IPS-NIHi7 (cell line): ENCODE measurements around the gene APCDD1.
A peak's percentile ranks its signal among the peaks of the same experiment; 100 is the strongest.

Experiments
- DNase-seq: peaks from one replicate; pipeline ENCODE4 v3.0.0; 2012; ENCODE audit warnings: mixed read lengths; ENCODE audit errors: extremely low spot score

Gene APCDD1

DNA sequence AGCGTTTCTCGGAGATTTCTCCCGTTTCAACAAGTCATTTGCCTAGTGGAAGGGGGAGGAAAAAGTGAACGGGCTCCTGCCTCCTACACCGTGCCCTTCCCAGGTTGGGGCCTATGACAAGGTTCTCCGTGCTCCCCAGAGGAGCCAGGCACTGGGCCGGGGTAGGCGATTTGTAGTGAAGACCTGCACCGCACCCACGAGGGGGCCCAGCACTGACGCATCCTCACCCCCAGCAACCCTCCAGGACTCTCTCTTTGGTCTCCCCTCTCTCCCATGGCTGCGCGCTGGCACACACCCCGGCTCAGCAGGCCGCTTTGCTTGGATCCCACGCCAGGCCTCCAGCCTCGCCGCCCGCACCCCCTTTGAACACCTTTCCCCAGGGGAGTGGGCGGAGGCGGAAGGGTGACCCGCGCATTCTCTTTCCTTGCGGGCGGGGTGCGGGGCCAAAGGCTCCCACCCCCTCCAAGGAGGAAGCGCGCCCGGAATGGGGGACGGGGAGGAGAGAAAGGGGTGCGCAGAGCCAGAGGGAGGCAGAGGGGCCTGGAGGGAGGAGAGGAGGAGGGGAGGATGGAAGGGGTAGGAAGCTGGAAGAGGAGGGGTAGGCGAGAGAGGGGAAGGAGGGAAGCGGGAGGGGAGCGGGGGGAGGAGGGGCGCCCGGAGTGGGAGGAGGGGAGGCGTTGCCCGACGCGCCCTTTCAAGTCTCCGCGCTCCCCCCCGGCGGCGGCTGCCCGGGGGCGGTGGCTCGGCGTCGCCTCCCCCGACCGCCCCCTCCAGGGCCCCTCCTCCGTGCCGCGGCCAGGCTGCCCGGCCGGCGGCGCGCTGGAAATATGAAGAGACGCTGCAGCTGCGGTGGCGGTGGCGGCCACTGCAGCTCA lies at the start of gene APCDD1:
TSS of gene APCDD1 (plus strand) at position 830 of the 875 bp plus-strand sequence. CDS start 347 bp downstream, outside the sequence.
- DNase-seq = peak; percentile 89

DNA sequence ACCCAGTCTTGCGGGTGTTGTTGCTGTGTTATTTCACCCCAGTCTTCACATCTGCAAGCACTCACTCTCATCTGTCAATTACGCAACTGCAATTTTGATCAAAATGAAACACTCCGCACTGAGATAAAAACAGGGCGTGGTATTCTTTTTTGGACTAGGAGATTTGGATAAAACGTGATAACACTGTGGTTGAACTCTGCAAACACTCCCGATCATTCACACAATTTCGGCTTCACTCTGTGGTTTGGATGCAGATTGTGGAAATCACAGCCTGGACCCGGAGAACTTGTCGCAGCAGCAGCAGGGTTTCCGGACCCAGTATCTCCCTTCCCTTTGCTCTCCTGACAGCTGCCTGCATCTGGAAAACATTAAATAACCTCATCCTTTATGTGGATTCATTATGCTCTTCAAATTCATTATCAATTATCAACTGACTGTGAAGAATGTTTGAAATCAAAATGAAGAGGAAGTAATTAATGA lies 49.4 kb upstream of the APCDD1 start:
- no peak for DNase-seq

DNA sequence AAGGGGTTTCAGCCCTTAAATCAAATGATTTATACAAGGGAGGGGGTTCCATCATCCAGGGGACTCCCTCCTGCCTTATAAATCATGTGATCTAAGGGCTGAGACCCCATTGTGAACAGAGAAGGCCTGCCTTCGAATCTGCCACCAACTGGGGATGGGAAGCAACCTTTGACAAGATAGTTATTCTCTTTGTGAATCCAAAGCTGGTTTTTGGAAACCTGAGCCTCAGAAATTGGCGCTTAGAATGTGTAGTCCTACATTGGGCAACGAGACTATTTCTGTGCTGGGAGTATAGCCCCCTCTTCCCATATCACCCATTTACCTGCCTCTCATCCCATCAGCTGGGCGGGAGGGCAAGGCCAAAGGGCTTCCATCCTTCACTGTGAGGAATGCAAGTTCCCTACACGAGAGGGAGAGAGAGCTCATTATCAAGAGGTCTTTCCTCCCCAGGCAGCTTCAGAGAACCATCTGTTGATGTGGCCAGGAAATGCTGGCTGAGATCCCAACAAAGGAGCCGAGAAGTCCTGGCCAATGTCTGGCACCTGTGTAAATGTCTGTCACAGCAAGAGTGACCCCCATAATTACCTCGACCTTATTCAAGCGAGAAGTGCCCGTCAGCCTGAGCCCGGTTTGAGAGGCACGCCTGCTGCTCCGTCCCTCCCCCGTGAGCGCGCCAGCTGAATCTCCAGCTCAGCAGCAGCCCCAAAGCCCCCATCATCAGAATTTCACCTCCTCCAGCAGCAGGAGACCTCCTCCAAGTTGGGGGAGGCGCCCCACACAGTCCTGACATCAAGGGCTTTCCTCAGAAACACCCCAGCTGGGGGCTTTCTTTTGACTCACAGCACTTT lies 48.4 kb upstream of the APCDD1 start:
- peak; percentile 32 for DNase-seq

DNA sequence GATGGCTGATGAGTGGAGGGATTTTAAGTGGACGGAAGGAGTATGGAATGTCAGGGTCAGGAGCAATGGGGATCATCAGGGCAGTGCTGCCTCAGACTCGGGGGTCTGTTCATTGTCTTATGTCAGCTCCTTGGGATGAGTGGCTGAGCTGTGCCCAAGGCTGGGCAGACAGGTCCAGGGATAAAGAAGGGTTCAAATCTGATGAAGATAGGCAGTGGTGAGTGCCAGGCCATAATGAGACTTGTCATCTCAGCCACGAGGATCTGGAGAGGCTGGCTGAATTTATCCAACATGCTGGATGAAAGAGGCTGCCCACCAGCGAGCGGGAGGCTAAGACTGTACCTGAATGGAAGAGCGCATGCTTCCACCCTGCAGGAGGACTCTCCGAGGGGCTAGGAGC lies 46.3 kb upstream of the APCDD1 start:
- no peak for DNase-seq

DNA sequence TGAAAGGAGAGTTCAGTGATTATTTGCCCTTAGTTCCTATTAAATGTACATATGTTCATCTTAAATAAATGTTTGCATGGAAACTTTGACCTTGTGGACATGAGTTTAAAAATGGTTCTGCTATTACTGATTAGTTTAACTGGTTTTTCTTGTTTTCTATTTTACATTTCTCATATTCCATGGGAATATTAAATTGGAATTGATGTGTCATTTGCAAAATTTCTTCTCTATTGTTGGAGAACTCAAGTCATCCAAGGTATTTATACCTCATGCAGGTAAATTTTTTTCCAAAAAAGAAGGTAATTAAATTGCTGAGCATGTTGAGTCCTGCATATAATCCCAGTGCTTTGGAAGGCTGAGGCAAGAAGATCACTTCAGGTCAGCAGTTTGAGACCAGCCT lies 45.4 kb upstream of the APCDD1 start:
- DNase-seq = no peak

DNA sequence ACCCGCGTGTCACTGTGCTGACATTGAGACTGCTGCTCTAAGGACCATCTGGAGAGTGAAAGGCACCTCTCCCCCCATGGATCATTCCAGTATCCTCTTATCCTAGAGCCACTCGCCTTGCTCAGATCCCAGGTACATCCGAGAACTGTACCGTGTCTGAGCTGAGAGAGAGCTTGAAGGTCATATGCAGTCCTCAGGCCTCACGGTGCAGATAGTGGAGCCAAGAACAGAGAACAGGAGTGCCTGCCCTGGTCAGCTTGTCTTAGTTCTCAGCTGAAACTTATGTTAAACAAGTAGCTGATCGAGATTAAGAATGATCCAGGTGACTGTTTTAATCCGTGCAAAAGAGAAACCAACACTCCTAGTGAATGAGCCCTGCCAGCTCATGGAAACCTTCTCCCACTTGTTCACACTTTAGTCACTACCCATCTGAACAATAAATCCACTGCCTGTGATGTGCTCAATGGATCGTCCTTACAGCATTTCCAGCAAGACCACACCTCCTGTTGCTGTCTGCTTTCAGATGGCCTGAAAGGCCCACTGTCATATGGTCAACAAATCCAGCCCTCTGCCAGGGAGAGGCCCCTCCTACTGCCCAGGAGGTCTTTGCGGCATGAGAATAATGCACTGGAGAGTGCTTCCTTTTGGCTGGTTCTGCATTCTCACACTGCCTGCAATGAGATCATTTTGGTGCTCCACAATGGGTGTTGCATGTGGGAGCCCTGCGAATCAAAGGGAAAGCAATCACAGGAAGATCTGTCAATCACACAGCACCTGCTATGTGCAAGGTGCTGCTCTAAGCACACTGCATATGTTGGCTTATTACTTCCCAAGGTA lies 43.7 kb upstream of the APCDD1 start:
- DNase-seq = peak; percentile 21

DNA sequence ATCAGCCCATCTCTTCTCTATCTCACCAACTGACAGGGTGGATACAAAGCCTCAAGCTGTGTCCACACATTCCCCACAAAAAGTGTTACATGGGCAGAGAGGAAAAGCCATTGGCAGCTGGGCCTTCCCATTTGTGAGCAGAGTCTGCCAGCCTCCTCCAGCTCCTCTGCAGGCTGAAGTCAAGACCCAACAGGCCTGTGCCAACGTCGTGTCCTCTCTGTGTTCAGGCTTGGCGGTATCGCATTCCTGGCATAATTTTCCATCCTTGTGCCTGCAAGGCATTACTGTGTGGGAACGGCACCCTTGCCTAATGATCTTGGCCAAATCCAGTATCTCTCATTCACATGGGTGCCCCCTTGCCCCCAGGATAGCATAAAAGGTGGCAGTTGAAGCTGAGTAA lies 41.5 kb upstream of the APCDD1 start:
- no peak for DNase-seq

DNA sequence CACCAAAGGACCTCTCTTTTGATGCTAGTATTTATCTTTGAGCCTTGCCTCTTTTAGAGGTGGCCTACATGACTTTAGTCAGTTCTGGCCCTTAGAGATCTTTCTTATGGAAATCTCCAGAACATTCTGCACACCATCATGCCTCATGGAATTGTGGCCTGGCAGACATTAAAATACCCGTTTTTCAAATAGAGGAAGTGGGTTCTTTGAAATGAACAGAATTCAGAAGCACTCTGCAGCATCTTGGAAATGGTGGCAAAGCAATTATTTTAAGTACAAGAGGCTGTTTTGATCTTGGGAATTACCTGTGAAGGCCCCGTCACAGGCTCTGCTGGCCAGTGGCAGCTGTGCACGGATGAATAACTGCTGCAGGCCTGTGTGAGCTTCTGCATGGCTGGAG lies 40.7 kb upstream of the APCDD1 start:
- no peak for DNase-seq

DNA sequence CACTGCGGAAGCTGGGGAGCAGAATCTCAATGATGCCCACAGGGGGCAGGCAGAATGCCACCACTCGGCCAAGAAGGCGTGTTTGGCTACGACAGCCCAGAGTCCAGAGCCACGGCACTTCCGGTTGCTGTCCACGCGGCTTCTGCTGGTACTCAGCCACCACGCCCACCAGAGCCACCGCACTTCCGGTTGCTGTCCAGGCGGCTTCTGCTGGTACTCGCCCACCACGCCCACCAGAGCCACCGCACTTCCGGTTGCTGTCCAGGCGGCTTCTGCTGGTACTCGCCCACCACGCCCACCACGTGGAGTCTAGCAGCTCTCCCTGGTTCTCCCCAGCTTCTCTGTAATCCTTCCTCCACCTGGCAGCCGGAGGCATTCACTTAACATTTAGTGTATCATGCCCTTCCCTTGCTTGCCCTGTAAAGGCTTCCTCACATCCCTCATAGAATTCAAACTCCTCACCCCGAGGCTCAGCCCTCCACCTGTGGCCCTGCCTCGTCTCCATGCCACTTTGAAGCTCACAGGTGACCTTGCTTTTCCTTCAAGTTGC lies 40.1 kb upstream of the APCDD1 start:
- DNase-seq = no peak

DNA sequence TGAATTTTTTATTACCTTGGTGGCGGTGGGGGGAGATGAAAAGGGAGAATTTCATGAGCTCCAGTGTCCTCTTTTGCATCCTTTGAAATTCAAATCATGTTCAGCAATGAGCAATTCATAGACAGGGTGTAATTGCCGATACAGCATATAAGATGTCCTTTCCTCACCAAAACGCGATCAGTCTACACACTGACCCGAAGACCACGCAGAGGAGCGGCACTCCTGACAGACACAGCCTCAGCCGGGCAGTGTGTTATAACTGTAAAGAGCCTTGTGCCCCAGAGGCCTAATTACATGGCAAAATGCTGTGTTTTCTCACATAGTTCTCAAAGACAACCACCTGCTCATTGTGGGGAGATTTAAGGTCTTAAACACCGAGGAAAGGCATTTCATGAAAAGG lies 38.4 kb upstream of the APCDD1 start:
- no peak for DNase-seq

DNA sequence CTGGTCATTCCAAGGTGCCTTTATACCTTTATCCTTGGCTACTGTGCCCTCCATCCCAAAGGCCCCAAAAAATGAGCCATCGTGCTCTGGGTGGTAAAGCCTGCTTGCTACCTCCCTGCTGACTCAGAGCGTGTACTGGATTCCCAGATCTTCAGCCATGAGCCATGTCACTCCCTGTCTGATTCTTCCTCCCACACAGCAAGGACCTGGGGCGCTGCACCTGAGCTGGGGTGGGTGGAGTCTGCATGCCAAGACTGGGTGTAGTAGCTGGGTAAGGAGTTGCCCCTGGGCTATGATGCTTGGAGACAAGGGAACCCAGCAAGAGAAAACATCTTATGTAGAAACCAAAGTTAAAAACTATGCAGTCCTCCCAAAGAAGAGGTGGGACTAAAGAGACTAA lies 37.2 kb upstream of the APCDD1 start:
- no peak for DNase-seq

DNA sequence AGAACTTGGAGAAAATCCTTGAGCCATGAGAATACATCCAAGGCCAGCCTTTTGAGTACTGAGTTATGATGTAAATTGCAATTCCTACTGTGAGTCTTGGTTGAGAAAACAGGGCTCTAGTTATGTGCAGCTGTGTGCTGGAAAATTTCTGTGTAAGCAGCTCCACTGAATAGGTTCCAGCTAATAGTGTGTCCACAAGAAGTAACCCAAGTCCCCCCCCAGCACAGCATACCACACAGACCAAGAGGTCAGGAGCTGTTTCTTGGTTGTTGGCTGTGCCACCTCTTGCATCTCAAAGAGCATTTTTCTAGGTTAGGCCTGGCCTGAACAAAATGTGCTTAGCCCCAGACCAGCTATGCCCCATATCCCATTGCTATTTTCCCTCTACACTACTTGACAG lies 36.8 kb upstream of the APCDD1 start:
- no peak for DNase-seq

DNA sequence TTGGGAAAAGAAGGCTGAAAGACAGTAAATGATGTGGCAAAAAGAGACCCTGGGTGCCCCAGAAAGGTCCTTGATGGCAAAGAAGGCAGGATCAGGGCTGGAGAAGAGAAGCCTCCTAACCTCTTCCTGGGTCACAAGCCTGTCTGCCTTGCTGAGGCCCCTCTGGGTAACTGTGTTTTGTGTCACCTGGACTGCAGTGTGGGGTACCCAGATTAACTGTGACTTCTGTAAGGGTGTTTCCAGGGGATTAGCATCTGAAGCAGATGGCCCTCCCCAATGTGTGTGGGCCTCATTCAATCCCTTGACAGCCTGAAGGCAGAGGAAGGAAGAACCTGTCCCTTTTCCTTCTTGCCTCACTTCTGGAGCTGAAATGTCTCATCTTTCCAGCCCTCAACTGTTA lies 35.6 kb upstream of the APCDD1 start:
- DNase-seq = no peak

DNA sequence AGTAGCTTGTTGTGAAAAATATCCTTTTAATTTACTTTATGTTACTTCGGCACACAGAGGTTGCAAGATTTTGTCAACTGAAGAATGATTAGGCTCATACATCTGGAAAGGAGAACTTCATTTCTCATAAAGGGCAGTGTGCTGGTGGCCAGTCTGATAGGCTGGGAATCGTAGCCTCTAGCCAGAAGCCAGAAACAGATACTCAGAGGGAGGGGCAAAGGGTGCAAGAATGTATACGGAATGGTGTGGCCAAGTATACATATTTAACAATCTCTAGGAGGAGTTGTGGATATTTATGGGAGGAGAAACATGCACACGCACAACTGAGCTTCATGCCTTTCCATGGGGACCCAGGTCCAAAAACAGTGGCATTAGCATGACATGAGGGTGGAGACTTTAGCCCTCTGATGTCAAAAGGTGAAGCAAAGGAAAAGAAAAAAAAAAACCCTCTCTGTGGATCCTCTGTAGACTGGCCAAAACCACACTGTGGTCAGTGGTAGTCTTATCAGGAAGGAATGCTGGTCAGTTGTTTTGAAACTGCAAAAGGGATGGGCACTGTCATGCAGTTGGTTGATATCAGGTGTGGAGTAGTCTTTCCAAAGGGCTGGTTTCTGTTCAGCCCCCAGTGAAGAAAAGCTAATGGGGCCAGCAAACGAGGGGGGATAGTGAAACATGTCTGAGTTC lies 34.9 kb upstream of the APCDD1 start:
- no peak for DNase-seq

DNA sequence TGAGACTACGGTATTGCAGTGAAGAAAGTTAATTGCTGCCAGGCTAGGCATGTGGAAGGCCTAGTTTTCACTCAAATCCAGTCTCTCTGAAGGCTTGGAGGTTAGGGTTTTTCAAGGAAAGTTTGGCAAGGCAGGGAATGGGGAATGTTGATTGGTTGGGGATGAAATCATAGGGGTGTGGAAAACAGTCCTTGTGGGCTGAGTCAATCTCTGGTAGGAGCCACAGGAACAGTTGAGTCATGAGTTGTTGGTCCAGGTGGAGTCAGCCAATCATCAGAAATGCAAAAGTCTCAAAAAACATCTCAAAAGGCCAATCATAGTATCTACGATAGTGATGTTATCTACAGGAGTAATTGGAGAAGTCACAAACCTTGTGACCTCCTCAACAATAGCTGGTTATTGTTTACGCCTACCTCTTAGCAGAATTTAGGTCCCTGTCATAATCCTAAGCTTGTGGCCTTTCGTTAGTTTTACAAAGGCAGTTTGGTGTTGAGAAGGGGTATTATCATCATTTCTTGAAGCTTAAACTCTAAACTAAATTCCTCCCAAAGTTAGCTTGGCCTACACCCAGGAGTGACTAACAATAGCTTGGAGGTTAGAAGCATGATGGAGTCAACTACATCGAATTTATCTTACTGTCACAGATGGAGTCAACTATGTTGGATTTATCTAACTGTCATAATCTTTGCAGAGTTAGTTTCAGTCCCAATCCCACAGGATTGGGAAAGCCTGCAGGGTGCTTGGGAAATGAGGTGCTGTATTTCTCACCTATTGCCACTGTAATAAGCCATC lies 33.7 kb upstream of the APCDD1 start:
- no peak for DNase-seq

DNA sequence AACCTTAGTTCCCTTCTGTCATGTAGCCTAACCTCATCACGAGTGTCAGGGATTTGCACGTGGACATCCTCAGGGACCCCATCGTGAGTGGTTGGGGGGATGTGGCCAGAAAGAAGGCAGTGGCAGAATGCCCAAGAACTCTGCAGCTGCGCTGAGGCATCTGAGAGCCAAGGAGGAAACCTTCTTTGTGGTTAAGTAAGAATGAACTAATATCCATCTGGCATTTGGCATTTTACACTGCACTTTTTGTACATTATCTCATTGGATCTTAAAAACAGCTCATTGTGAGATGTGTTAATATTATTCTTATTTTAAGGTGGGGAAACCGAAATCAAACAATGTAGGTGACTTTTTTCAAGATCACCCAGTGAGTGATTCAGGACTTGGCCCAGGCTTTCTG lies 32.6 kb upstream of the APCDD1 start:
- DNase-seq = no peak

DNA sequence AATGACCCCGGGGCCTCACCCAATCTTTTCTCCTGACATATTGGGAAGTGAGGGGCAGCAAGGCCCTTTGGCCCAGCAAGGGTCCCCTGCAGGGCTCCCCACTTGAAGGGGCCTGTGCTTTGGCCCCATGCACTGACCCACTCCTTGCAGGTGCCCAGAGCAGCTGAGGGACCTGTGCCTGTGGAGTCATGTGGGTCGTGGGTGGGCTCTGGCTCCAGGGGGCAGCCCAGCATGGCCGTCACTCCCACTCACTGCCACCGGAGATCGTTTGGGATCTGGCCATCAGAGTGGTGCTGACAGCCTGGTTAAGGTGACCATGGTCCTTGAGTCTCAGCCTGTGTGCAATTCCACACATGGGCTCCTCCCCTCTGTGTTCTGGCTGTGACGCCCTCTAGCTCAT lies 31.7 kb upstream of the APCDD1 start:
- DNase-seq = no peak

DNA sequence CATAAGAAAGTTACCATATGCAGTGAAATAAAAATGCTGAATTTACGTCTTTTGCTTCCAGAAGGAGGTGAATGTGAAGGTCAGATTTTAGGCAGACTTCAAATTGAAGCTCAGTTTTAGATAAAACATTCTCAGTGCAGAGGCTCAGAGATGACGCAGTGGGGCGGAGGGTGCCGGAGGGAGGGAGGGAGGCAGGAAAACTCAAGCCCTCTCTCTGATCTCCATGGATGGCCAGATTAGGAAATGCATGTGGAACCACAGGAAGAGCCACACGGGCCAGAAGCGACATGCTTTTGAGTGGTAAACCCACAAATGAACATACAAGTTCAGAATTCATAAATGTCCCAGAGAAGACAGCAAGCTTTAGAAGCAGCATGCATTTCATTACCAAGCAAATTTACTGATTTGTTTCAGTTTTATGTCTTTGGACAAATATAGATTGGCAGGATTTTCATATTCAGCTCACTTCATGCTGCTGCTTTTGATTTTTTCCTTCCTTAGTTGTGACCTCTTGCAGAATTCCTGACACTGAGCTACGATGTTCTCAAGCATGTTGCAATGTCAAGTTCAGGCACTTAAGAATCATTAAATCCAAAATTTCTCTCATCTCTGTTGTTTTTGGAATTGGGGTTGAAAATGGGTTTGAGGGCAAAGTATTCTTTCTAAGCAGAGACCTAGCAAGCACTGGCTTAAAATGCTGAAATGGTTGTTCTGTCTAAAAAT lies 29.7 kb upstream of the APCDD1 start:
- DNase-seq = no peak

DNA sequence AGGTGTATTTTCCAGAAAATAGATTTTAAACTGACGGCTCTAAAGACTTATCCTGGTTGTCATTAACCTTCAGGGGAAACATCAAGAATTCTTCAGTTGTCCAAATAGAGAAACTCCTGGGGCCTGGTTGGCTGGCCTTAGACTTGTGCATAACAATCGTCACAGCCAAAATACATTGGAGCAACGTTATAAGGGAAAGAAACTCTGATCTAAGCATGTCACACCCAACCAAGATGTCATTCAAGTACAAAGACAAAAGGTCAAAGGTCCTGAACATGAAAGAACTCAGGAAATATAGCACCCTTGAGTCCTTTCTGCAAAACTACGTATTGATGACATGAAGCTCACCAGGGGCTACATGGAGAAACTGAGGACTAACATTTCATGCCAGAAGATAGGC lies 23.8 kb upstream of the APCDD1 start:
- DNase-seq = no peak
